T-helper 1 cell treated with Interleukin-12 subunit alpha and Interleukin-12 subunit beta and Interleukin-4 antibody, amounts not matched to agents 30 μg/mL and 1 μg/mL, for 36 hours (primary cell): ENCODE data around the gene LGALS7.
"Not testable (repeated sequence)": the region's sequence is repeated elsewhere in the genome, so short reads cannot be mapped to it uniquely, and the experiment has no call there.

ENCODE experiments used
- H3K27ac Mint-ChIP-seq: one replicate; pipeline ENCODE4 v1.8.0; 2021; ENCODE audit warnings: mild to moderate bottlenecking, mixed read lengths
- H3K27me3 Mint-ChIP-seq: one replicate; pipeline ENCODE4 v1.8.0; 2021; ENCODE audit warnings: low read depth, mixed read lengths
- H3K36me3 Mint-ChIP-seq: one replicate; pipeline ENCODE4 v1.8.0; 2021; ENCODE audit warnings: low read depth, mixed read lengths
- H3K4me1 Mint-ChIP-seq: one replicate; pipeline ENCODE4 v1.8.0; 2021; ENCODE audit warnings: low read depth, mixed read lengths
- H3K4me3 Mint-ChIP-seq: one replicate; pipeline ENCODE4 v1.8.0; 2021; ENCODE audit warnings: mild to moderate bottlenecking, moderate library complexity, mixed read lengths
- H3K9me3 Mint-ChIP-seq: one replicate; pipeline ENCODE4 v1.8.0; 2021; ENCODE audit warnings: mixed read lengths

Gene LGALS7

DNA sequence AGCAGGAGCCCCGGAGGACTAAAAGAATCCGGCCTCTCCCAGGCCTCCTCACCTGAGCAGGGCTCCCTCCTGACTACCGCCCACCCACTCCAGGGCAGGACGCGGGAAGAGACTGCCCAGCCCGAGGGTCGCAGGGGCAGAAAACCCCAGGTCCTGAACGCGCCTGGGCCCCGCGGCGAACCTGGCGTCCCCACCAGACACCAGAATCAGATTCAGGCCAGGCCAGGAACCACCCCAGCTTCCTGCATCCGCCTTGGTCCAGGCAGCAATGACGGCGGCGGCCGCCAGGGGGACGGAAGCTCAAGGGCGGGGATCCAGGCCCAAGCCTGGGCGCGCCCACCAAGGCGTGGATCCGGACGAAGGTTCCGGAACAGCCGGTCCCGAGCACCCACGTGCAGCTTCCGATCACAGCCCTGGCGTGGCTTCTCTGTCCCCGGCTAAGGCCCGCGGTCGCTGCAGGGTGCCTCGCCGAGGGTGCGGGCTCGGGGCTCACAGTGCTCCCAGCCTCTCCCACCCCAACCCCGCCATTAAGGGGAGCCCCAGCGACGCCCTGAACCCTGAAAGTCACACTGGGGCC is 3.6 kb downstream of the LGALS7 start:
- Mint-ChIP-seq H3K27me3 (no peaks in the 10 kb centered on the region), H3K36me3 (no peaks in the 10 kb centered on the region), H3K9me3 (no peaks in the 10 kb centered on the region), H3K4me1 (peaks cover 5% of the 10 kb centered on the region), H3K4me3 (peak overlapping the region; percentile 41), H3K27ac (no peak overlapping the region)

DNA sequence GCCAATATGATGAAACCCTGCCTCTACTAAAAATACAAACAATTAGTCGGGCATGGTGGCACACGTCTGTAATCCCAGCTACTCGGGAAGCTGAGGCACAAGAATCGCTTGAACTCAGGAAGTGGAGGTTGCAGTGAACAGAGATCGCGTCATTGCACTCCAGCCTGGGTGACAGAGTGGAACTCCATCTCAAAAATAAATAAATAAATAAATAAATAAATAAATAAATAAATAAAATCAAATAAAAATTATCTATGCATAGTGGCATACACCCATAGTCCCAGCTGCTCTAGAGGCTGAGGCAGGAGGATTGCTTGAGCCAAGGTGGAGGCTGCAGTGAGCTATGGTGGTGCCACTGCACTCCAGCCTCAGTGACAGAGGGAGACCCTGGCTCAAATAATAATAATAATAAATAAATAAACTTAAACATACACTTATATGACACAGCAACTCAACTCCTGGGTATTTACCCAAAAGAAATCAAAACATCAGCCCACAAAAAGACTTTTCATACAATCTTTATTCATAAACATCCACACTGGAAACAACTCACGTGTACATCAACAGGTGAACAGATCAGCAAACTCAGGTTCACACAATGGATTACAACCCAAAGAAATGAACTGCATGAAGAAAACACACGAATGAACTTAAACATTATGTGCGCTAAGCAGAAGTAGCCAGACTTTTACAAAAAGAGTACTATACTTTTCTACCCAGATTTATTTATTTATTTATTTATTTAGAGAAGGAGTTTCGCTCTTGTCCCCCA is 6.9 kb downstream of the LGALS7 start:
- Mint-ChIP-seq H3K4me1 (peaks cover 5% of the 10 kb centered on the region), H3K27ac (no peak overlapping the region), H3K27me3 (no peaks in the 10 kb centered on the region), H3K9me3 (no peaks in the 10 kb centered on the region), H3K4me3 (no peak overlapping the region), H3K36me3 (no peaks in the 10 kb centered on the region)

DNA sequence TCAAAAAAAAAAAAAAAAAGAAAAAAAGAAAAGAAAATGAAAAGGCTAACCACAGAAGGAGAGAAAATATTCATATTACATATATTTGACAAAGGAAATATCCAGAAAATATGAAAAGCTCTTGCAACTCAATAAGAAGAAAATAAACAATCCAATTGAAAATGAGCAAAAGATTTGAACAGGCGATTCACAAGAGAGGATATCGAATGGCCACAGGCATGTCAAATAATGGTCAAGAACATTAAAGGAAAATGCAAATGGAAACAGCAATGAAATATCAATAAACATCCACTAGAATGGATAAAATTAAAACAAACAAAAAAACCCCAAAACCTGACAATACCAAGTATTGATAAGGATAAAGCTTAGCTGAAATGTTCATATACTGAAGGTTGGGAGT is 8.1 kb downstream of the LGALS7 start:
- Mint-ChIP-seq H3K36me3 (no peaks in the 10 kb centered on the region), H3K4me1 (peaks cover 5% of the 10 kb centered on the region), H3K27ac (no peak overlapping the region)

DNA sequence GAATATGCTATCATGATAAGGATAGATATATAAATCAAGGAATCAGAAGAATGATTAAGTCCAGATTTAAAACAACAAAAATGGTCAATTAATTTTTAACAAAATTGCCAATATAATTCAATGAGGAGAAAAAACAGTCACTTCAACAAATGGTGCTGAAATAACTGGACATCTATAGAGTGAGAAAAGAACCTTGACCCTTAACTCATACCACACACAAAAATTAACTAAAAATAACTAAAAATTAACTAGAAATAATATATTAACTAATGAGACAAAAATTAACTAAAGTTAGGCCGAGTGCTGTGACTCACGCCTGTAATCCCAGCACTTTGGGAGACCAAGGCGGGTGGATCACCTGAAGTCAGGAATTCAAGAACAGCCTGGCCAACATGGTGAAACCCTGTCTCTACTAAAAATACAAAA is 9.5 kb downstream of the LGALS7 start:
- no peaks in the 10 kb centered on the region for H3K36me3 Mint-ChIP-seq
- no peak overlapping the region for H3K4me3 Mint-ChIP-seq
- no peaks in the 10 kb centered on the region for H3K4me1 Mint-ChIP-seq
- H3K9me3 Mint-ChIP-seq: no peaks in the 10 kb centered on the region
- no peak overlapping the region for H3K27ac Mint-ChIP-seq
- no peaks in the 10 kb centered on the region for H3K27me3 Mint-ChIP-seq

More for the DNA sequence above, 8.1 kb downstream of the LGALS7 start:
- Mint-ChIP-seq H3K4me3 (no peak overlapping the region), H3K27me3 (no peaks in the 10 kb centered on the region), H3K9me3 (no peaks in the 10 kb centered on the region)

DNA sequence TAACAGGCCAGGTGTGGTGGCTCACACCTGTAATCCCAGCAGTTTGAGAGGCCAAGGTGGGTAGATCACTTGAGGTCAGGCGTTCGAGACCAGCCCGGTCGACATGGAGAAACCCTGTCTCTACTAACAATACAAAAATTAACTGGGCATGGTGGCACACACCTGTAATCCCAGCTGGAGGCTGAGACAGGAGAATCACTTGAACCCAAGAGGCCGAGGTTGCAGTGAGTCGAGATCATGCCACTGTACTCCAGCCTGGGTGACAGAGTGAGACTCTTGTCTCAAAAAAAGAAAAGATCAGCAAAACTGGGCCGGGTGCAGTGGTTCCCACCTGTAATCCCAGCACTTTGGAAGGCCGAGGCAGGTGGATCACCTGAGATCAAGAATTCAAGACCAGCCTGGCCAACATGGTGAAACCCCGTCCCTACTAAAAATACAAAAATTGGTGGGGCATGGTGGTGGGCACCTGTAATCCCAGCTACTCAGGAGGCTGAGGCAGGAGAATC is 11.4 kb downstream of the LGALS7 start:
- not testable (repeated sequence) for H3K4me1 Mint-ChIP-seq, H3K36me3 Mint-ChIP-seq, H3K9me3 Mint-ChIP-seq, H3K27ac Mint-ChIP-seq, H3K27me3 Mint-ChIP-seq, H3K4me3 Mint-ChIP-seq

DNA sequence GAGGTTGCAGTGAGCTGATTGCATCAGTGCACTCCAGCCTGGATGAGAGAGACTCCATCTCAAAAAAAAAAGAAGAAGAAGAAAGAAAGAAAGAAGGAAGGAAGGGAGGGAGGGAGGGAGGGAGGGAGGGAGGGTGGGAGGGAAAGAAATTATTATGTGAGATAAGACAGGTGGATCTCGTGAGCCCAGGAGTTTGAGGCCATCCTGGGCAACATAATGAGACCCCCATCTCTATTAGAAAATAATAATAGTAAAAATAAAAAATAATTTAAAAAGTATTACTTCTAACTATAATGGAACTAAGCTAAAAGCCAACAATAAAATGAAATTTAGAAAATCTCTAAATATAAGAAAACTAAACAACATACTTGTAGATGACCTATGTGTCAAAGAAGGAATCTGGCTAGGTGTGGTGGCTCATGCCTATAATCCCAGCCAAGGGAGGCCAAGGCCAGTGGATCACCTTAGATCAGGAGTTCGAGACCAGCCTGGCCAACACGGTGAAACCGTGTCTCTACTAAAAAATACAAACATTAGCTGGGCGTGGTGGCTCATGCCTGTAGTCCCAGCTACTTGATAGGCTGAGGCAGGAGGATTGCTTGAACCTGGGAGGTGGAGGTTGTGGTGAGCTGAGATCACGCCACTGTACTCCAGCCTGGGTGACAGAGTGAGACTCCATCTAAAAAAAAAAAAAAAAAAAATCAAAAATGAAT is 12.4 kb downstream of the LGALS7 start:
- not testable (repeated sequence) for H3K4me1 Mint-ChIP-seq, H3K4me3 Mint-ChIP-seq, H3K36me3 Mint-ChIP-seq, H3K9me3 Mint-ChIP-seq, H3K27ac Mint-ChIP-seq, H3K27me3 Mint-ChIP-seq

DNA sequence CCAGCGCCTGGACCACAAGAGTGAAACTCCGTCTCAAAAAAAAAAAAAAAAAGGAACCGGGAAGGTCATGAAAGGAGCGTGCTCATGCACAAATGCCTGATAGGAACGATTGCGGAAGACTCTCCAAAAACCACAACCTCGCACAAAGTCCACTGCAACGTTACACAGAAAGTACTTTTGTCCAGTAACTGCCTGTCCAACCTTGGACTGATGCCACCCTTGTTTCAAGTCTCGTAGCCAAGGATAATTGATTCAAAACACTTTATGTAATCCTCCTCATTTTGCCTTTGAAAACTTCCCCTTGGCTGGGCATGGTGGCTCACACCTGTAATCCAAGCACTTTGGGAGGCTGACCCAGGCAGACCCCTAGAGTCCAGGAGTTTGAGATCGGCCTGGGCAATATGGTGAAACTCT is 13.7 kb downstream of the LGALS7 start:
- Mint-ChIP-seq H3K4me1 (no peaks in the 10 kb centered on the region), H3K4me3 (no peak overlapping the region), H3K27me3 (no peaks in the 10 kb centered on the region), H3K9me3 (no peaks in the 10 kb centered on the region), H3K36me3 (no peaks in the 10 kb centered on the region), H3K27ac (no peak overlapping the region)

DNA sequence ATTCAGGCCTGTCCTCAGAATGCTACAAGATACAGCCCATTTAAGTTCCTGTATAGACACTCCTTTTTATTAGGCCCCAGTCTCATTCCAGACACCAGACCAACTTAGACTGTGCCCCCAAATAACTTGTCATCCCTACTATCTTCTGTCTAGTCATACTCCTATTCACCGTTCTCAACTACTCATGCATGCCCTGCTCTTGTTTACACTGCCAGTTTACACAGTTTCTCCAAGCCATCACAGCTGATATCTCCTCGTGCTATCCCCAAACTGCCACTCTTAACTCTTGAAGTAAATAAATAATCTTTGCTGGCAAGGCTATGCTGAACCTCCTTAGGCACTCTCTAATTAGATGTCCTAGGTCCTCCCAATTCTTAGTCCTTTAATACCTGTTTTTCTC is 19.1 kb downstream of the LGALS7 start:
- H3K27me3 Mint-ChIP-seq, H3K4me1 Mint-ChIP-seq, H3K36me3 Mint-ChIP-seq, H3K4me3 Mint-ChIP-seq, H3K9me3 Mint-ChIP-seq, H3K27ac Mint-ChIP-seq: not testable (repeated sequence)

DNA sequence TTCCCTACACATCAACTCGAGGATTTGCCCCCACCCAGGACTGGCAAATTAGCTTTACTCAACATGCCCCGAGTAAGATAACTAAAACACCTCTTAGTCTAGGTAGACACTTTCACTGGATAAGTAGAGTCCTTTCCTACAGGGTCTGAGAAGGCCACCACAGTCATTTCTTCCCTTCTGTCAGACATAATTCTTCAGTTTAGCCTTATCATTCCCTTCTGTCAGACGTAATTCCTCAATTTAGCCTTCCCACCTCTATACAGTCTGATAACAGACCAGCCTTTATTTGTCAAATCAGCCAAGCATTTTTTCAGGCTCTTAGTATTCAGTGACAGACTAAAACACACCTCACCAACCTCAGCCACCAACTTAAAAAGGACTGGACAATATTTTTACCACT is 19.5 kb downstream of the LGALS7 start:
- H3K27ac Mint-ChIP-seq, H3K4me3 Mint-ChIP-seq, H3K27me3 Mint-ChIP-seq, H3K36me3 Mint-ChIP-seq, H3K4me1 Mint-ChIP-seq, H3K9me3 Mint-ChIP-seq: not testable (repeated sequence)

DNA sequence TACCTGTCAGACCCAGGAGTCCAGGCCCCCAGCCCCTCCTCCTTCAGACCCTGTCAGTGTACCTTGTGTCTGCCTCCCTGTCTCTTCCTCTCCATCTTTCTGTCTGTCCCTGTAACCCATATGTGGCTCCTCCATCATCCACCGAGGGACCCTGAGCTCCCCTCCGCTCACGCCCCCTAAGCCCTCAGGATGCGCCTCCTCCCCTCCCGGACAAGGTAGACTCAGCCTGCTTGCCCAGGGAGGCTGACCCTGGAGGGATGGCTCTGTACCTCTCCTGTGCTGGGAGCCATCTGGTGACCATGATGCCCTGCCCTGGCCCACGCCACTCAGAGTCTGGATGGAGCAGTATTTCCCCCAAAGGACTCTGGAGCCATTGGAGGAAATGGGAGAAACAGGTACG is 28.0 kb downstream of the LGALS7 start:
- no peak overlapping the region for H3K27ac Mint-ChIP-seq

DNA sequence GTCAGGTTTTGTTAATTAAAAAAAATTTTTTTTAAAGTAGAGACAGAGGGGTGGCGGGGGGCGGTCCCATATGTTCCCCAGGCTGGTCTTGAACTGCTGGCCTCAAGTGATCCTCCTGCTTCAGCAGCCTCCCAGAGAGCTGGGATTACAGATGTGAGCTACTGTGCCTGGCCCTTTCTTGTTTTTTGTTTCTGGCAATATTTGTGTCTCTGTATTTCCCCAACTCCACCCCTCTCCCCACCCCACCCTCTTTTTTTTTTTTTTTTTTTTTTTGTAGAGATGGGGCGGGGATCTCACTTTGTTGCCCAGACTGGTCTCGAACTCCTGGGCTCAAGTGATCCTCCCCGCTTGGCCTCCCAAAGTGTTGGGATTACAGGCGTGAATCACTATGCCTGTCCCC is 28.4 kb downstream of the LGALS7 start:
- H3K4me3 Mint-ChIP-seq: no peak overlapping the region
- H3K27me3 Mint-ChIP-seq: no peaks in the 10 kb centered on the region
- no peaks in the 10 kb centered on the region for H3K36me3 Mint-ChIP-seq
- H3K27ac Mint-ChIP-seq: no peak overlapping the region
- no peaks in the 10 kb centered on the region for H3K9me3 Mint-ChIP-seq
- H3K4me1 Mint-ChIP-seq: no peaks in the 10 kb centered on the region

More for the DNA sequence above, 28.0 kb downstream of the LGALS7 start:
- no peaks in the 10 kb centered on the region for H3K27me3 Mint-ChIP-seq
- H3K9me3 Mint-ChIP-seq: no peaks in the 10 kb centered on the region
- no peaks in the 10 kb centered on the region for H3K4me1 Mint-ChIP-seq
- H3K36me3 Mint-ChIP-seq: no peaks in the 10 kb centered on the region
- no peak overlapping the region for H3K4me3 Mint-ChIP-seq

DNA sequence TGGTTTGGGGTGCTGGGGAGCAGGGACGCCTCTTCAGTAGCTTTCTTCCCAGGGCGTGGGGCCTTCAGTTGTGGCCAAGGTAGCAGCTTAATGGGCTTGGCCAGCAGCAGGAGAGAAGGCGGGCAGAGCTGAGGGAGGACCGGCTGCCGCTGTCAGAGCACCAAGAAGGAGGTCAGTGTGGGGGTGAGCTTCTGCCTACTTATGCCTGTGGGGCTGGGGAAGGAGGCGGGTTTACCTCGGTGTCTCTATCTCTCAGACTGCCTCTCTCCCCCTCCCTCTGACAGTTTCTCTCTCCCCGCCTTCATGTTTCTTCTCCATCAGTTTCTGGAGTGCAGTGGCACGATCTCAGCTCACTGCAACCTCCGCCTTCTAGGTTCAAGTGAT is 29.0 kb downstream of the LGALS7 start, which contains the start of gene CAPN12:
TSS of gene CAPN12 (minus strand) at position 177 of the 384 bp plus-strand sequence. CDS start 309 bp downstream, outside the sequence.
- no peaks in the 10 kb centered on the region for H3K4me1 Mint-ChIP-seq
- no peak within 1 kb of the TSS for H3K27ac Mint-ChIP-seq

DNA sequence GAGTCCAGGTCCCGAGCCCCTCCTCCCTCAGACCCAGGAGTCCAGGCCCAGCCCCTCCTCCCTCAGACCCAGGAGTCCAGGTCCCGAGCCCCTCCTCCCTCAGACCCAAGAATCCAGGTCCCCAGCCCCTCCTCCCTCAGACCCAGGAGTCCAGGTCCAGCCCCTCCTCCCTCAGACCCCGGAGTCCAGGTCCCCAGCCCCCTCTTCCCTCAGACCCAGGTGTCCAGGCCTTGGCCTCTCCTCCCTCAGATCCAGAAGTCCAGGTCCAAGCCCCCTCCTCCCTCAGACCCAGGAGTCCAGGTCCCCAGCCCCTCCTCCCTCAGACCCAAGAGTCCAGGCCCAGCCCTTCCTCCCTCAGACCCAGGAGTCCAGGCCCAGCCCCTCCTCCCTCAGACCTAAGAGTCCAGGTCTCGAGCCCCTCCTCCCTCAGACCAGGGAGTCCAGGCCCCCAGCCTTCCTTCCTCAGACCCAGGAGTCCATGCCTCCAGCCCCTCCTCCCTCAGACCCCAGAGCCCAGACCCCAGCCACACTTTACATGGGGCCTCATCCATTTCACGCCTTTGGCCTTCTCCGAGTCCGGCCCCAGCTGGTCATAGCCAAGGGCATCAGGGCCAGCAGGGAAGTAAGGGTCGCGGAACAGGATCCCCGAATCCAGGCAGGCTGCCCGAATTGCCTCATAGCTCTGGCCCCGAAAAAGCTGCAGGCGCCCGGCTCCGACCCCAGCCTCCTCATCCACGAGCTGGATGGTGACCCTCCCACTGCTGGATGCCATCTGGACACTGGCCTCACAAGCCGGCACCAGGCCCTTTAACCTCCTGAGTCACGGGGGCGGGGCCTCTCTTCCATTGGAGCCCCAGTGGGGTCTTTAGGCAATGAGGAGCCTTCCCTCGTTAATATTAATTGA is 29.7 kb downstream of the LGALS7 start:
- Mint-ChIP-seq H3K27ac (no peak overlapping the region), H3K36me3 (no peaks in the 10 kb centered on the region)

More for the DNA sequence above, 29.0 kb downstream of the LGALS7 start, which contains the start of gene CAPN12:
- no peaks in the 10 kb centered on the region for H3K36me3 Mint-ChIP-seq
- H3K9me3 Mint-ChIP-seq: no peaks in the 10 kb centered on the region
- no peaks in the 10 kb centered on the region for H3K27me3 Mint-ChIP-seq
- H3K4me3 Mint-ChIP-seq: no peak within 1 kb of the TSS

DNA sequence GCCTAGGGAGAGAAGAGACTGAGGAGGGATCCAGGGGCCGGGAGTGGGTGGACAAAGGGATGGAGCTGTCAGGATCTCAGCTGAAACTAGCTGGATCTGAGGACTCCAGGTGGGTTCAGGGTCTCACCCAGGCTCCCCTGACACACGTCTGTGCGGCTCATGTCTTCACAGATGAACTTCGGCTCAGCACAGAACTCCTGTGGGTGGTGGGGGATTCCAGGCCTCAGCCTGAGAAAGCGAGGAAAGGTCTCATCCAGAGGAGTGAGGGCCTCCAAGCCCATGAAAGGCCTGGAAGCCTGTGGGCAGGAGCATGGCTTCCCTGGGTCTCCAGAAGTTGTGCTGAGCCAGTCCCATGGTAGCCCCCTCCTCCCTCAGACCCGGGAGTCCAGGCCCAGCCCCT is 30.4 kb downstream of the LGALS7 start:
- no peaks in the 10 kb centered on the region for H3K9me3 Mint-ChIP-seq
- H3K4me1 Mint-ChIP-seq: peaks cover under 1% of the 10 kb centered on the region
- no peaks in the 10 kb centered on the region for H3K36me3 Mint-ChIP-seq
- no peak overlapping the region for H3K4me3 Mint-ChIP-seq
- peaks cover 2% of the 10 kb centered on the region for H3K27me3 Mint-ChIP-seq
- no peak overlapping the region for H3K27ac Mint-ChIP-seq

More for the DNA sequence above, 29.7 kb downstream of the LGALS7 start:
- Mint-ChIP-seq H3K9me3 (no peaks in the 10 kb centered on the region), H3K4me3 (no peak overlapping the region), H3K4me1 (no peaks in the 10 kb centered on the region), H3K27me3 (no peaks in the 10 kb centered on the region)
